ENCODE results near the gene PLCB1.

The PLCB1 gene

DNA sequence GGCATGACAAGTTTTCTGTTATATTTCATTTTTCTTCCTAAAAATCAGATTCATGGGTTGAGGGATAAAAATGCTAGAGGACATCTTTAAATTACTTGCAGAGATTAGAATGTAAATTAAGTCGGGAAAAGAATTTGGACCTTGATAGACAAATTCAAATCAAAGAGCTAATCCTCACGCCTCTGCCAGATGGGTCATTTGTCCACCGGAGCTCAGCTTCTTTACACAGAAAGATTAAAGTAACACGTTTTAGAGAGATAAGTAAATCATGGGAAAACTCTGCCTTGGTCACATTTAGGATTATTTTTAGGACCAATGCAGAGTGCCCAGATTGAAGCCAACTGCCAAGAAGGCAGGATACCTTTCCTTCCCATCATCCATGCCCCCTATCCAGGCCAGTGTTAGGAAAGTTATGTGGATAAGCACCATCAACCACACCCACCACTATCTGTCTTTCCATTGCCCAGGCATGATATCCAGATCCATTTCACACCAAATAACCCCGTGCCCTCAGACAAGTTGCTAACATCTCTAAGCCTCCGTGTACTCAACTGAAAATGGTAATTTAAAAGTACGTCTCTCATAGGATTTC, 539.4 kb downstream of the PLCB1 start:
- in situ Hi-C loops (cut with MboI; ENCODE audit: low sequenced_read_pairs) = no loop called here

GRCh38 chr20:8673116-8673515, 541.0 kb downstream of the PLCB1 start:
- in situ Hi-C loops (cut with MboI; ENCODE audit: low sequenced_read_pairs) = no loop called here

DNA sequence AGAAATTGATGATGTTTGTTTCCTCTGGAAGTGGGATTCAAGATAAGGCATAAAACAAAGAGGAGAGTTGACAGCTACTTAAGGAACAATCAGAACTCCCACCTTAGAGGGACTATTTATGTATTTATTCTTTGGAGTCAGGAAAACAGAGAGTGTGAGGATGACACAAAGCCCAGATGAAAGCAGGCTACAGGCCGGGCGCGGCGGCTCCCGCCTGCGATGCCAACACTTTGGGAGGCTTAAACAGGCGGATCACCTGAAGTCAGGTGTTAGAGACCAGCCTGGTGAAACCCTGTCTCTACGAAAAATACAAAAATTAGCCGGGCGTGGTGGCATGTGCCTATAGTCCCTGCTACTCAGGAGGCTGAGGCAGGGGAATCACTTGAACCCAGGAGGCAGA, 543.8 kb downstream of the PLCB1 start:
- in situ Hi-C loops (cut with MboI; ENCODE audit: low sequenced_read_pairs) = no loop called here

DNA sequence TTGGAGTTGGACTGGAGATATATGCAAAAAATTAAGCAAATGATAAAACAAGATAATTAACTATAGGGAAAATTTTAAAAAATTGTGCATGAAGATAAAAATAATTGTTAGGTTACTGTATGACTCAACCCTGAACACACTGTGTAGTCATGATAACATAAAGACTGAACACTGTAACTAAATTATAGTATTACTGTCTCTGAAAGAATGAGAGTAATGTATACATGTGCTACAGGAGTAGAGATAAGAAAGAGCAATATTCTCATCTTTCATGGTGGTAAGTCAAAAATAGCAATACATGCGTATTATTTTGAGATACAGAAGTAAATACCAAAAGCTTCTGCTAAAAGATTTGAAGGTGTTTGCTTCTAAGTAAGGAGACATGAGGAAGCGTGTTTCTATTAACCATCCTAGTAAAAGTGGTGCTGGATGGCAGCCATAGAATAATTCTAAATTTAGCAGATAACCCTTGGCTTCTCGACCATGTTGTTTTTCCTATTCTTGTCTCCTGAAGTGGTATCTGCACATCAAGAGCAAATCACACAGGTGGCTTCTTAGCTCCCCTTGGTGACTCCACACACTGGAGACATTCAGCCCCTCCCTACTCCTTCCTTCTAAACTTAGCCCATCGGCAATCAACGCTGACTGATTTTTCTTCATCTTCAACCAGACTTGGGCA, 546.2 kb downstream of the PLCB1 start:
- in situ Hi-C loops (cut with MboI; ENCODE audit: low sequenced_read_pairs) = no loop called here

DNA sequence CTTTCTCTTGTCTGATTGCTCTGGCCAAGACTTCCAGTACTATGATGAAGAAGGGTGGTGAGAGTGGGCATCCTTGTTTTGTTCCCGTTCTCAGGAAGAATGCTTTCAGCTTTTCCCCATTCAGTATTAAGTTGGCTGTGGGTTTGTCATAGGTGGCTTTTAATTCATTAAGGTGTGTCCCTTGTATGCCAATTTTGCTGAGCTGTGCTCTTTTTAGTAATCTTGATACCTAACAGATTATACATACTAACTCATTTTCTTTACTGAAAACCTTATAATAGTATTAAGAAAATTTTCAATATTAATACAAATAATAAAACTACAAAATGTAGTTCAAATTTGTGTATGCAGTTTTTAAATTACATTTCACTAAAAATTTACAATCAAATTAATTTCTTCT, 557.3 kb downstream of the PLCB1 start:
- in situ Hi-C loops (cut with MboI; ENCODE audit: low sequenced_read_pairs) = no loop called here

- in situ Hi-C loops (cut with MboI; ENCODE audit: low sequenced_read_pairs) = no loop called here
Measured at GRCh38 chr20:8690074-8690473, 558.0 kb downstream of the PLCB1 start.

DNA sequence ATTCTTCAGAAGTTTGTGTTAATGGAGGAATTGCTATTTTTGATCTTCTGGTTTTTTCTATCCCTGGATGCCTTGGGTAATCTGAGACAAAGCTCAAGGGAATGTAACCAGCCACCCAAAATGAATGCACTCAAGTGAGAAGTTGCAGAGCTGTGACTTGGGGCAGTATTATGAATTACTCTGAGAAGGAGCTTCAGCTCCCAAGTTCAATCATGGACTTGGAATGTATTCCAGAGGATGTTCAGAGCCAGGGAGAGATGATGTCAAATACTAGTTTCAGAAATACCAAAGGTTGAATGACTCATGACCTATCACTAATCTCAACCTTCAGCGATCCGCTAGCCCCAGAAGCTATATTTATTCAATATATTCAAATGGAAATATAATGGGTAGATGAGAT, 561.6 kb downstream of the PLCB1 start:
- in situ Hi-C loops (cut with MboI; ENCODE audit: low sequenced_read_pairs) = no loop called here

DNA sequence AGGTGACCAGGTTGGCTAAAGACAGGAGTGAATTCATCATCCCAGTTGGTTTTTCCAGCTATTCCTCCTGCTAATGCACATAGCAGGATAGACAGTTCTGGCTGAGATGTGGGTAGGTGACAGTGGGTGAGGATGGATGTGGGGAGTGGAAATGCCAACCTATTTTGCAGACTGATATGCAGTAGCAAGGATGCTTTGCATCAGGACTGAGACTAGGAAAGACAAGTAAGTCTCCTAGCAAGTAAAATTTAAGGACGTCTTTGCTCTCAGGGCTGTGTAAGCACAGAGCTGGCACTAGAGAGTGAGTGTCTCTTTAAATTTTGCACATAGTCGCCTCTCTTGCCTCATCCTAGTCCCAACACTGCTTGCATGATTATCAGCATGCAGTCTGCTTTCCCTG, 568.7 kb downstream of the PLCB1 start:
- in situ Hi-C loops (cut with MboI; ENCODE audit: low sequenced_read_pairs) = loop anchor here (25.0 kb wide), 1 partner anchor 663 kb away; no protein-coding TSS in a partner anchor

DNA sequence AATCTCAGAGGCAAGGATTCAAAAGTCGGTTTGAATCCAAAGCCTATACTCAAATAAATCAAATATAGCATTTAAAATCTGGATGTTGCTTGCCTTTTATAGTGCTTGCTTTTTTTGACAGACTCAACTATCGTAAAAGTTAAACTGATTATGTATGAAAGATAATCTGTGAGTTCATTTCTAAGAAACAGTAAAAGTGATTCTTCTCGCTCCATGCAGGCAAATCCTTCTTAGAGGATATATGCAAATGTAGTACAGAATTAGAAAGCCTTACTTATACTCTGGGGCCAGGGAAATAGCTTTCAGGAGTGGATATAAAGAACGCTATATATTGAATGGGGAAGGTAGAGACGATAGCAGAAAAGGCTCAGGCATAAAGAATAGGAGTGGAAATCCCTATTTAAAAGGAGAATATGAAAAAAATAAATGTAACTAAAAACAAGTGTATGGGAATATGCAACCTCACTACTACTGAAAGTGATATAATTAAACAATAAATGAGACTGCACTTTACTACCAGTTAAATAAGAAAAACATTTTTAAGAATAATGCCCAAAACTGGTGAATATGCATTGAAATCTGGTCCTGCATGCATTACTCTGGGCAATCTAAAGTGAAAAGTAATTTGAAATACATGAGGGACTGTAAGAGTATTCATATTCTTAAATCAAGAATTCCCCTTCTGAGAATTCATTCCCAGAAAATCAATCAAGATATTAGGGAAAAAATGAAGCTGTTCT, 575.1 kb downstream of the PLCB1 start:
- in situ Hi-C loops (cut with MboI; ENCODE audit: low sequenced_read_pairs) = loop anchor here (25.0 kb wide), 1 partner anchor 670 kb away; no protein-coding TSS in a partner anchor

- in situ Hi-C loops (cut with MboI; ENCODE audit: low sequenced_read_pairs) = loop anchor here (25.0 kb wide), 1 partner anchor 672 kb away; no protein-coding TSS in a partner anchor
Measured at GRCh38 chr20:8709627-8710026, 577.6 kb downstream of the PLCB1 start.

DNA sequence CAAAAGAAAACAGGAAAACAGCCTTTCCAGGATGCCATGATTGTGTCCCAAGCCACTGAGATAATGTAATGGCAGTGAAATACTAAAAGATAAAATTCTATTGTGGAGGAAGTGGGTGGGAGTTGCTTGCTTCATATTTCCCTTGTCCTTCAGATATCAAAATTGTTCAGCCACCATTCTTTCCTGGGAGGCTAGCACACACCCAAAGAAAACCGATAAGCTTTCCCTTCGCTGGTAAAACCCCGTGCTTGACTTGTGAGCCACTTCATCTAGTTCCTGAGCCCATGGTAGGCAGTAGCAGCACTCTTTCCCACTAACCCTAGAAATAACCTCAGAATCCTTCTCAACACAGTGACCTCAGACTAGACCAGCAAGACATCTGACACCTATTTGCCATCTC, 579.4 kb downstream of the PLCB1 start:
- in situ Hi-C loops (cut with MboI; ENCODE audit: low sequenced_read_pairs) = loop anchor here (25.0 kb wide), 1 partner anchor 674 kb away; no protein-coding TSS in a partner anchor

DNA sequence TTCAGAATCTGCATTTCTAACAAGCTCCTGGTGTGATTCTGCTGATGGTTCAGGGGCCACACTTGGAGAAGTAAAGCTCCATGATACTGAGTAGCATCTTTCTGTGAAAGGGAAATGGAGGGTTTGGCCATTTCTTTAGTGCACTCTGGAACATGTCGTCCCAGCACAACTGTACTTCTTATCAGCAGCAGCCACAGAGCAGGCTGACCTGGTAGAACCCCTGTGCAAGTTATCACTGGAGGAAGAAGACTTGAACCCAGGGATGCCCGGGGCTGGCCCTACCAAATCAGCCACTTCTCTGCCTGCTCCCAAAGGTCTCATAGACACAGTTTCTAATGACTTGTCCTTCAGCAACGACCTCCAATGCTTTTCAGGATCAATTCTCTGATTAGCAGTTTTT, 582.1 kb downstream of the PLCB1 start:
- in situ Hi-C loops (cut with MboI; ENCODE audit: low sequenced_read_pairs) = loop anchor here (25.0 kb wide), 1 partner anchor 677 kb away; no protein-coding TSS in a partner anchor

DNA sequence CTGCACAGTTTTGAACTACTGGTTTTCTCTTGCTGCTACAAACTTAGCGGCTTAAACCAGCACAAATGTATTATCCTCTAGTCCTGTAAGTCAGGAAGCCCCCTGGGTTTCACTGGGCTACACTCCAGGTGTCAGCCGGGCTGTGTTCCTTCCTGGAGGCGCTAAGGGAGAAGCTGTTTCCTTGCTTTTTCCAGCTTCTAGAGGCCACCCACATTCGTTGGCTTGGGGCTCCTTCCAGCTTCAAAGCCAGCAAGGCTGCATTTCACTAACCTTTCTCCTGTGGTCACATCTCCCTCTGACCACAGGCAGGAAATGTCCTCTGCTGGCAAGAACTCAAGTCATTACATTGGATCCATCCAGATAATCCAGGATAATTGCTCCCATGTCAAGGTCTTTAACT, 586.2 kb downstream of the PLCB1 start:
- in situ Hi-C loops (cut with MboI; ENCODE audit: low sequenced_read_pairs) = loop anchor here (25.0 kb wide), 1 partner anchor 681 kb away; no protein-coding TSS in a partner anchor

DNA sequence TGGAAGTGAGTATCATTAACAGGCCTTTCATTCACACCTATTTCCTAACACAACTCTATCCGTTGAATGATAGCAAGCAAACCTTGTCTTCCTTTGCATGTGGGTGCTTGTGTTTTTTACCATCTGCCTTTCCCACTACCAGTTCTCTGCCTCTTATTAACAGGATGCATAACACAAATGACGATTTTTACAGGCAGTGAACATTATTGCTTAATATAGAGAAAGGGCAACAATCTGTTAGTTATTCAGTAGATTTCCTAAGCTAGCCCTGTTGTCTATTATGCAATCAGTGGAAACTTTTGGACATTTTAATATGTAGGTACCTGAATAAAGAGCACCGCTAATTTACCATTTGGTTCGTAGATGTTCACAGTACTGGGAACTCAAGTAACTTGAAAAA, 588.0 kb downstream of the PLCB1 start:
- in situ Hi-C loops (cut with MboI; ENCODE audit: low sequenced_read_pairs) = loop anchor here (25.0 kb wide), 1 partner anchor 683 kb away; no protein-coding TSS in a partner anchor

DNA sequence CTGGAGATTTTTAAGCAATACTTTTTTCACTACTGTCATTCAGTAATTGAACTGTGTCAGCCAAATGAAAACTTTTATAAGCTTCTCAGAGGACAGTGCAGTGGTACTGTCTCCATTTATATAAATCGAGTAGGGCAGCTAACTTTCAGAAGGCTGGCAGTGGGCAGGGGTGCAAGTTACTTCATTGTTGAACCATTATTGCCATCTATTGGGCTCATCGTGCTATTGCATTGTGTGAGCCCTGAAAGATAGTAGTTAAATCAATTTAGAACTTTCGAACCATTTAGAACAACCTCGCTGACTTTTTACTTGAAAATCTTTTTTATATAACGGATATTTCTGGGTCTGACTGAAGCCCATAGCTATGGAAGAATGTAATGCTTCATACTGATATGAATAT, 589.0 kb downstream of the PLCB1 start:
- in situ Hi-C loops (cut with MboI; ENCODE audit: low sequenced_read_pairs) = loop anchor here (25.0 kb wide), 1 partner anchor 684 kb away; no protein-coding TSS in a partner anchor

DNA sequence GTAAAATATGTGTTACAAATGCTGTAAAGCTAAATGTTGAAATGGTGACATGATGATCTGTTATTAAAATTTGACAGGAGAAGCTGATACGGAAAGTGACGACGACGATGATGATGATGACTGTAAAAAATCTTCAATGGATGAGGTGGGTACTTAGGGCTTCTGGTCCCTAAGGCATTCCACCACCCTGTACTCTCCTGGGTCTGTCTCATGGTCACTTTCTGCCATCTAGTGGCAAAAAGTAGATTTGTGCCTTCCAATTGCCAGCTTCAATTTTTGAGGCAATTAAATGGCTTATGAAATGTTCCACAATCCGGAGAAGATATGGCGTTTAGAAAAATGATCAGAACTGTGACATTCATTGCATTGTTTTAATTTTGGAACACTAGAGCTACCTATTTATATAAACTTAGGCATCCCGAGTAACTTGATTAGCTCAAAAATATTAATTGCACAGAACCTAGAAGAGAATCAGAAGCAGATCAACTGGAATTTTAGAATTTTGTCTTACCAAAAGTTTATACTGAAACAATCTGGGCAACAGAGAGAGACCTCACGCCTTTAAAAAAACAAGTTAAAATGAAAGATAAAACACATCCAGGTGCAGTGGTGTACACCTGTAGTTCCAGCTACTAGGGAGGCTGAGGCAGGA, 590.3 kb downstream of the PLCB1 start:
- in situ Hi-C loops (cut with MboI; ENCODE audit: low sequenced_read_pairs) = loop anchor here (25.0 kb wide), 1 partner anchor 685 kb away; no protein-coding TSS in a partner anchor

- in situ Hi-C loops (cut with MboI; ENCODE audit: low sequenced_read_pairs) = loop anchor here (25.0 kb wide), 1 partner anchor 686 kb away; no protein-coding TSS in a partner anchor
Measured at GRCh38 chr20:8723296-8723695, 591.2 kb downstream of the PLCB1 start.

GRCh38 chr20:8724884-8725283, 592.8 kb downstream of the PLCB1 start:
- in situ Hi-C loops (cut with MboI; ENCODE audit: low sequenced_read_pairs) = loop anchor here (25.0 kb wide), 1 partner anchor 688 kb away; no protein-coding TSS in a partner anchor

DNA sequence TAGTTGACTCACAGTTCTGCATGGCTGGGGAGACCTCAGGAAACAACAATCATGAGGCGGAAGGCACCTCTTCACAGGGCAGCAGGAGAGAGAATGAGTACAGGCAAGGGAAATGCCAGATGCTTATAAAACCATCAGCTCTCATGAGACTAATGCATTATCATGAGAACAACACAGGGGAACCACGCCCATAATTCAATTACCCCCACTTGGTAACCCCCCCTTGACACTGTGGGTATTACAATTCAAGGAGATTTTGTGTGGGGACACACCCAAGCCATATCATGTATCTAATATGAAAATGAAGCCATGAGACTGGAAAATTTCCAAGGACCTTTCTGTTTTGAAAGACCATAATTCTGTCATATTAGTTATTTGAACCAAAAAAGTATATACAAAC, 594.4 kb downstream of the PLCB1 start:
- in situ Hi-C loops (cut with MboI; ENCODE audit: low sequenced_read_pairs) = no loop called here

DNA sequence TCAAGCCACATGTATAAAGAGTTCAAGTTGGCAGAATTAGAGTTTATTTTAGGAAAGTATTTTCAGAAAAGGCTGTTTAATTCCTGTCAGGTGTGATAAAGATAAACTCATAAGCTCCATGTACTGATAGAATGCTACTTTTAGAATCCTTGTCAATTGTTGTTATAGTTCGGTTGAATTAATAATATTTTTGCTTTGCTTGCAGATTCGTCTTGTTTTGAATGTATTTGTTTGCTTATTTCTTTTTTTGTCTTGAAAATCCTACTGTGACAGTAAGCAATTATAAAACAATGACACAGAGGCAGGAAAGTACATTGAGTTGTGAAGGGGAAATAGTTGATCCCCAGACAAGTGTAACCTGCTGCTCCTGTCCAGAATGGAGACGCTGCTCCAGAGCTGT, 602.9 kb downstream of the PLCB1 start:
- in situ Hi-C loops (cut with MboI; ENCODE audit: low sequenced_read_pairs) = no loop called here

GRCh38 chr20:8735674-8736073, 603.6 kb downstream of the PLCB1 start:
- in situ Hi-C loops (cut with MboI; ENCODE audit: low sequenced_read_pairs) = no loop called here
